Tibial nerve (tissue), 4 donors: ENCODE measurements around the gene PWWP2B. TPM values are rescaled to one million over a fixed set of nuclear protein-coding genes. Genes with fewer than 3 reads are reported as not detected.
"Not testable (repeated sequence)": the region's sequence is repeated elsewhere in the genome, so short reads cannot be mapped to it uniquely, and the experiment has no call there.

Experiments
- DNase-seq, 2 donors: peaks; one replicate each; pipeline ENCODE4 v3.0.0-alpha.2; 2019; ENCODE audit warnings: low spot score in 2 of 2
- H3K27ac ChIP-seq, 4 donors: fragments of 200-600 bp; sonication (generic) in 3 of 4; one replicate each; pipeline ENCODE4 v1.5.1; 2017 to 2019; ENCODE audit warnings: mild to moderate bottlenecking in 1 of 4
- H3K27me3 ChIP-seq, 2 donors: fragments of 200-600 bp; sonication (generic) in 1 of 2; one replicate each; pipeline versions ENCODE4 v1.5.1 to v1.6.0; 2017 to 2019
- H3K36me3 ChIP-seq, 3 donors: fragments of 200-600 bp; sonication (generic); one replicate each; pipeline ENCODE4 v1.5.1; 2018 to 2019
- H3K4me1 ChIP-seq, 4 donors: fragments of 200-600 bp; sonication (generic) in 3 of 4; one replicate each; pipeline ENCODE4 v1.5.1; 2017 to 2019
- H3K4me3 ChIP-seq, 4 donors: fragments of 200-600 bp; sonication (generic) in 3 of 4; one replicate each; pipeline ENCODE4 v1.5.1; 2017 to 2019; ENCODE audit warnings: mild to moderate bottlenecking in 1 of 4, moderate library complexity in 1 of 4
- H3K9me3 ChIP-seq, 4 donors: fragments of 200-600 bp; sonication (generic) in 3 of 4; one replicate each; pipeline ENCODE4 v1.5.1; 2017 to 2019
- CTCF ChIP-seq, 5 experiments: fragments of 200-600 bp in 3 of 5; fragments of 450-650 bp in 2 of 5; sonication (generic) in 3 of 5; IDR thresholded peaks; one replicate each; pipeline ENCODE4 v1.5.1; 2016 to 2019; ENCODE audit warnings: antibody characterized with exemption in 5 of 5, mild to moderate bottlenecking in 3 of 5, moderate library complexity in 2 of 5
- EP300 ChIP-seq, 2 donors: sonication (generic); formaldehyde crosslinking; IDR thresholded peaks; one replicate each; pipeline ENCODE4 v1.6.1; 2017; ENCODE audit warnings: antibody characterized with exemption in 2 of 2, mild to moderate bottlenecking in 1 of 2
- POLR2A ChIP-seq, 2 donors: fragments of 450-650 bp; IDR thresholded peaks; one replicate each; pipeline ENCODE4 v1.6.1; 2017; ENCODE audit warnings: antibody characterized with exemption in 2 of 2, mild to moderate bottlenecking in 2 of 2, moderate library complexity in 2 of 2
- WGBS, 2 donors: methylation state at CpG; one replicate each; pipeline ENCODE4 v1.1.5; 2018; 5-methylcytosine and 5-hydroxymethylcytosine counted together
- total RNA-seq, 4 donors: library from RNA; depleted of rRNA; stranded (reverse); fragments of >200 nt; gene quantifications; one replicate each; pipeline ENCODE4 v1.1.0, GENCODE V29; 2016

The PWWP2B gene
- total RNA-seq, 4 donors from 2014 or later = 12.6 to 23.7 (median 15.1) TPM

GRCh38 chr10:132350946-132351345, 46.1 kb upstream of the PWWP2B start:
- DNase-seq = no peak
- no peaks in the 10 kb centered on the region for H3K9me3 ChIP-seq
- TF ChIP-seq POLR2A (IDR thresholded peaks at IDR 0.05) = no peak
- no peak for TF ChIP-seq EP300 (IDR thresholded peaks at IDR 0.05)
- no peak for TF ChIP-seq CTCF (IDR thresholded peaks at IDR 0.05)
- peaks cover 0 to 77% (median 0%) of the 10 kb centered on the region in 3 donors for H3K36me3 ChIP-seq
- no peaks in the 10 kb centered on the region for H3K4me1 ChIP-seq
- WGBS, 2 donors = 92% methylated on average over 15 to 16 of the region's 17 CpGs
- no peaks in the 10 kb centered on the region for H3K27me3 ChIP-seq
- no peak overlapping the region for H3K4me3 ChIP-seq
- H3K27ac ChIP-seq = no peak overlapping the region

GRCh38 chr10:132351611-132352010, 45.4 kb upstream of the PWWP2B start:
- TF ChIP-seq EP300 (IDR thresholded peaks at IDR 0.05) = no peak
- no peak for TF ChIP-seq POLR2A (IDR thresholded peaks at IDR 0.05)
- TF ChIP-seq CTCF (IDR thresholded peaks at IDR 0.05) = no peak
- peaks cover 0 to 77% (median 0%) of the 10 kb centered on the region in 3 donors for H3K36me3 ChIP-seq
- H3K27ac ChIP-seq = no peak overlapping the region
- H3K27me3 ChIP-seq = no peaks in the 10 kb centered on the region
- no peak for DNase-seq
- H3K9me3 ChIP-seq = no peaks in the 10 kb centered on the region
- H3K4me3 ChIP-seq = no peak overlapping the region
- H3K4me1 ChIP-seq = no peaks in the 10 kb centered on the region
- WGBS, 2 donors = 87 to 88% methylated on average over 15 to 23 of the region's 25 CpGs

GRCh38 chr10:132352462-132353308, 44.3 kb upstream of the PWWP2B start:
- DNase-seq = peak; percentile 54 to 83
- H3K9me3 ChIP-seq = not testable (repeated sequence)
- WGBS, 2 donors = 46 to 48% methylated on average over 22 to 28 of the region's 44 CpGs

GRCh38 chr10:132353456-132354355, 43.3 kb upstream of the PWWP2B start:
- TF ChIP-seq POLR2A (IDR thresholded peaks at IDR 0.05) = no peak
- TF ChIP-seq CTCF (IDR thresholded peaks at IDR 0.05) = no peak
- TF ChIP-seq EP300 (IDR thresholded peaks at IDR 0.05) = no peak
- Histone ChIP-seq H3K4me3 (no peak overlapping the region), H3K4me1 (no peaks in the 10 kb centered on the region), H3K36me3 (peaks cover 0 to 68% (median 0%) of the 10 kb centered on the region in 3 donors), H3K9me3 (no peaks in the 10 kb centered on the region), H3K27ac (no peak overlapping the region), H3K27me3 (no peaks in the 10 kb centered on the region)
- DNase-seq = no peak
- 94 to 95% methylated on average over 17 to 19 of the region's 20 CpGs for WGBS, 2 donors

More at GRCh38 chr10:132352462-132353308, 44.3 kb upstream of the PWWP2B start:
- H3K36me3 ChIP-seq = peaks cover 0 to 77% (median 0%) of the 10 kb centered on the region in 3 donors
- not testable (repeated sequence) for H3K27ac ChIP-seq, H3K4me1 ChIP-seq, H3K4me3 ChIP-seq, H3K27me3 ChIP-seq
- peak; percentile 67 to 90 (median 85) for TF ChIP-seq CTCF (IDR thresholded peaks at IDR 0.05)
